GM12878 (cell line): ENCODE results near the gene DNAH11. TPM values are rescaled to one million over a fixed set of nuclear protein-coding genes. Genes with fewer than 3 reads are reported as not detected.

Experiments
- ATAC-seq: fragments of 200-7000 bp; cut with Tn5 transposase; 3 replicates; pipeline ENCODE4 v1.9.1; 2020; ENCODE audit warnings: mild to moderate bottlenecking, moderate library complexity
- BruUV-seq: library from RNA; stranded (reverse); fragments of 400-500 nt; replicated peaks from 2 replicates; lab custom pipeline; 2021; lab: Mats Ljungman, UMichigan
- CTCF ChIA-PET: fragments of 300-600 bp; sonication (Branson Sonifier 250); formaldehyde crosslinking; extraction: SDS; loops from one replicate; lab custom pipeline; 2021; ENCODE audit warnings: inconsistent platforms; lab: Yijun Ruan, JAX
- POLR2A ChIA-PET: fragments of 350-600 bp; formaldehyde crosslinking; extraction: SDS; loops from one replicate; lab custom pipeline; 2021; ENCODE audit warnings: inconsistent platforms; lab: Charles Lee
- RAD21 ChIA-PET: fragments of 300-600 bp; sonication (Branson Sonifier 250); formaldehyde crosslinking; loops from one replicate; lab custom pipeline; 2023; ENCODE audit warnings: antibody characterized with exemption; ENCODE audit not compliant: unreplicated experiment; lab: Charles Lee
- SMC1A ChIA-PET: fragments of 300-600 bp; sonication (Branson Sonifier 250); formaldehyde crosslinking; loops from one replicate; lab custom pipeline; 2023; ENCODE audit not compliant: unreplicated experiment, uncharacterized antibody; lab: Charles Lee
- DNase-seq: peaks from one replicate; pipeline ENCODE4 v3.0.0-alpha.2; 2011; ENCODE audit warnings: low read depth, low spot score
- FAIRE-seq: peaks from 3 replicates; lab custom pipeline; 2011; peaks lifted over from hg19 to GRCh38; lab: Jason Lieb, UNC
- H2AFZ ChIP-seq: 2 replicates; pipeline ENCODE4 v1.6.0; 2011; ENCODE audit warnings: low read depth, low read length, control low read depth; ENCODE audit not compliant: control insufficient read depth
- H3K27ac ChIP-seq: 2 replicates; pipeline ENCODE4 v1.5.1; 2011; ENCODE audit warnings: control low read depth; ENCODE audit not compliant: control insufficient read depth, insufficient read depth
- H3K27me3 ChIP-seq, 2 experiments: replicated peaks in 1 of 2; 2 replicates each; pipeline versions ENCODE4 v1.6.0 to v1.6.1; 2011; ENCODE audit warnings: low read length in 1 of 2; ENCODE audit not compliant: control insufficient read depth in 2 of 2, insufficient read depth in 2 of 2
- H3K36me3 ChIP-seq, 2 experiments: 2 replicates each; pipeline ENCODE4 v1.5.1; 2011; ENCODE audit warnings: low read length in 1 of 2; ENCODE audit not compliant: control insufficient read depth in 2 of 2, insufficient read depth in 2 of 2
- H3K4me1 ChIP-seq: 2 replicates; pipeline ENCODE4 v1.6.1; 2011; ENCODE audit warnings: mild to moderate bottlenecking, low read length, moderate library complexity, mixed read lengths; ENCODE audit not compliant: control insufficient read depth, insufficient read depth
- H3K4me2 ChIP-seq: 2 replicates; pipeline ENCODE4 v1.6.0; 2011; ENCODE audit warnings: control low read depth; ENCODE audit not compliant: control insufficient read depth, insufficient read depth
- H3K4me3 ChIP-seq: fragments of 200-600 bp; sonication (generic); 2 replicates; pipeline ENCODE4 v1.5.1; 2016
- H3K79me2 ChIP-seq: 2 replicates; pipeline ENCODE4 v1.6.0; 2011; ENCODE audit warnings: low read length; ENCODE audit not compliant: control insufficient read depth, insufficient read depth
- H3K9ac ChIP-seq: 2 replicates; pipeline ENCODE4 v1.8.0; 2011; ENCODE audit warnings: low read length, control low read depth, mixed read lengths; ENCODE audit not compliant: control insufficient read depth, insufficient read depth
- H3K9me3 ChIP-seq: replicated peaks from 3 replicates; pipeline ENCODE4 v1.5.1; 2011; ENCODE audit warnings: mild to moderate bottlenecking, low read length; ENCODE audit not compliant: control insufficient read depth, insufficient read depth
- H4K20me1 ChIP-seq: 2 replicates; pipeline ENCODE4 v1.6.0; 2011; ENCODE audit not compliant: control insufficient read depth, insufficient read depth
- BCL3 ChIP-seq: IDR thresholded peaks from 2 replicates; pipeline ENCODE4 v1.6.1; 2011; ENCODE audit warnings: borderline replicate concordance, low read depth, mild to moderate bottlenecking, moderate library complexity, low read length; ENCODE audit not compliant: insufficient read depth, poor library complexity, severe bottlenecking
- BMI1 ChIP-seq: fragments of 450-650 bp; IDR thresholded peaks from 2 replicates; pipeline ENCODE4 v1.6.1; 2016; ENCODE audit warnings: mild to moderate bottlenecking, moderate library complexity, borderline replicate concordance
- CHD2 ChIP-seq: IDR thresholded peaks from 2 replicates; pipeline ENCODE4 v1.6.1; 2011; ENCODE audit warnings: low read depth, low read length, improper control_type of control experiment, borderline replicate concordance
- E2F4 ChIP-seq: IDR thresholded peaks from 2 replicates; pipeline ENCODE4 v1.6.1; 2012; ENCODE audit warnings: low read depth, low read length, improper control_type of control experiment
- GATAD2B ChIP-seq: fragments of 450-650 bp; conservative IDR thresholded peaks from 2 replicates; pipeline ENCODE4 v1.6.1; 2017; ENCODE audit warnings: low read depth, mild to moderate bottlenecking, moderate library complexity
- JUND ChIP-seq: IDR thresholded peaks from 2 replicates; pipeline ENCODE4 v1.6.1; 2012; ENCODE audit warnings: low read depth, mild to moderate bottlenecking, low read length, improper control_type of control experiment, moderate library complexity
- MEF2A ChIP-seq: IDR thresholded peaks from 2 replicates; pipeline ENCODE4 v1.6.1; 2011; ENCODE audit warnings: low read depth, mild to moderate bottlenecking, low read length, moderate library complexity; ENCODE audit not compliant: insufficient read depth
- NR2F1 ChIP-seq: fragments of 450-650 bp; conservative IDR thresholded peaks from 2 replicates; pipeline ENCODE4 v1.6.1; 2017; ENCODE audit warnings: mild to moderate bottlenecking
- ZBTB33 ChIP-seq: fragments of 450-650 bp; IDR thresholded peaks from 2 replicates; pipeline ENCODE4 v1.6.1; 2017; ENCODE audit warnings: mild to moderate bottlenecking
- ZNF207 ChIP-seq: fragments of 450-650 bp; IDR thresholded peaks from 2 replicates; pipeline ENCODE4 v1.6.1; 2014; ENCODE audit warnings: antibody characterized with exemption, mild to moderate bottlenecking, borderline replicate concordance
- ZNF217 ChIP-seq: fragments of 450-650 bp; IDR thresholded peaks from 2 replicates; pipeline ENCODE4 v1.6.1; 2017; ENCODE audit warnings: antibody characterized with exemption, mild to moderate bottlenecking
- ZNF384 ChIP-seq: IDR thresholded peaks from 2 replicates; pipeline ENCODE4 v1.6.1; 2012; ENCODE audit warnings: low read depth, mild to moderate bottlenecking, low read length, improper control_type of control experiment, borderline replicate concordance
- WGBS: methylation state at CpG from one replicate; pipeline ENCODE4 v1.1.6; 2016; ENCODE audit warnings: low lambda C conversion rate; ENCODE audit not compliant: insufficient replicate concordance, insufficient coverage; ENCODE audit errors: missing lambda C conversion rate; 5-methylcytosine and 5-hydroxymethylcytosine counted together
- in situ Hi-C: fragments of 300-500 bp; cut with MboI; formaldehyde crosslinking; loops from 9 replicates; pipeline ENCODE4 v1.14.3; 2018; ENCODE audit warnings: mixed read lengths
- intact Hi-C: fragments of 100-400 bp; cut with micrococcal nuclease; formaldehyde crosslinking; loops from one replicate; pipeline ENCODE4 v1.14.2; 2022; ENCODE audit not compliant: unreplicated experiment
- polyA plus RNA-seq, 11 experiments: library from polyadenylated mRNA; depleted of rRNA in 4 of 11; unstranded in 6 of 11; stranded (reverse) in 5 of 11; fragments of >200 nt; fragmentation: Nextera tagmentation in 4 of 11; fragmentation: Illumina TruSeq in 1 of 11; extraction: Ambion mirVana in 4 of 11; extraction: Trizol in 1 of 11; gene quantifications; 1 replicate in 1 of 11; 2 replicates in 10 of 11; pipeline versions ENCODE4 v1.2.1 to v1.2.3, GENCODE V29; 2011 to 2016; ENCODE audit warnings: inconsistent platforms in 2 of 11, missing spikeins in 2 of 11, low read depth in 1 of 11
- total RNA-seq, 4 experiments: library from RNA; depleted of rRNA in 3 of 4; stranded (reverse); fragments of >200 nt in 3 of 4; fragmentation: Illumina TruSeq in 1 of 4; extraction: Trizol in 1 of 4; gene quantifications; 2 replicates each; pipeline versions ENCODE4 v1.2.1 to v1.2.3, GENCODE V29; 2013 to 2021
- TF ChIP-seq, protein P1 (sequence below): fragments of 450-650 bp; IDR thresholded peaks from 2 replicates; pipeline ENCODE4 v1.6.1; 2017; ENCODE audit warnings: mild to moderate bottlenecking, moderate library complexity
- TF ChIP-seq, protein P2 (sequence below): IDR thresholded peaks from 2 replicates; pipeline ENCODE4 v1.6.1; 2012; ENCODE audit warnings: low read depth, low read length, improper control_type of control experiment

Gene DNAH11
- total and polyA plus RNA-seq, 10 of the 15 experiments (the other 5 are each of a cell fraction or from before 2014, with no cell fraction given): 0.03 to 0.56 (median 0.10) TPM

- intact Hi-C loops: no loop called here
- Histone ChIP-seq H3K4me3 (no peak overlapping the region), H2AFZ (no peak overlapping the region), H3K27ac (no peak overlapping the region), H4K20me1 (no peaks in the 10 kb centered on the region), H3K9ac (no peak overlapping the region), H3K4me2 (no peak overlapping the region), H3K4me1 (no peaks in the 10 kb centered on the region), H3K27me3 (no peaks in the 10 kb centered on the region), H3K36me3 (no peaks in the 10 kb centered on the region), H3K9me3 (no peaks in the 10 kb centered on the region), H3K79me2 (no peaks in the 10 kb centered on the region)
- in situ Hi-C loops: no loop called here
- ChIA-PET CTCF (interaction anchor here (1.5 kb wide), 1 partner anchor 36 kb away, joined by 4 read pairs; no protein-coding TSS in a partner anchor), RAD21 (no interaction called here), SMC1A (no interaction called here), POLR2A (no interaction called here)
- BruUV-seq: no TSS peak
- ATAC-seq (no peak), FAIRE-seq (no peak), DNase-seq (no peak)
- TF ChIP-seq GATAD2B (no peak), MEF2A (no peak), ZNF217 (no peak), ZNF384 (no peak), ZBTB33 (no peak), E2F4 (no peak), JUND (no peak), BCL3 (no peak), NR2F1 (no peak), ZNF207 (no peak), CHD2 (no peak), BMI1 (no peak)
- TF ChIP-seq, protein P1, sequence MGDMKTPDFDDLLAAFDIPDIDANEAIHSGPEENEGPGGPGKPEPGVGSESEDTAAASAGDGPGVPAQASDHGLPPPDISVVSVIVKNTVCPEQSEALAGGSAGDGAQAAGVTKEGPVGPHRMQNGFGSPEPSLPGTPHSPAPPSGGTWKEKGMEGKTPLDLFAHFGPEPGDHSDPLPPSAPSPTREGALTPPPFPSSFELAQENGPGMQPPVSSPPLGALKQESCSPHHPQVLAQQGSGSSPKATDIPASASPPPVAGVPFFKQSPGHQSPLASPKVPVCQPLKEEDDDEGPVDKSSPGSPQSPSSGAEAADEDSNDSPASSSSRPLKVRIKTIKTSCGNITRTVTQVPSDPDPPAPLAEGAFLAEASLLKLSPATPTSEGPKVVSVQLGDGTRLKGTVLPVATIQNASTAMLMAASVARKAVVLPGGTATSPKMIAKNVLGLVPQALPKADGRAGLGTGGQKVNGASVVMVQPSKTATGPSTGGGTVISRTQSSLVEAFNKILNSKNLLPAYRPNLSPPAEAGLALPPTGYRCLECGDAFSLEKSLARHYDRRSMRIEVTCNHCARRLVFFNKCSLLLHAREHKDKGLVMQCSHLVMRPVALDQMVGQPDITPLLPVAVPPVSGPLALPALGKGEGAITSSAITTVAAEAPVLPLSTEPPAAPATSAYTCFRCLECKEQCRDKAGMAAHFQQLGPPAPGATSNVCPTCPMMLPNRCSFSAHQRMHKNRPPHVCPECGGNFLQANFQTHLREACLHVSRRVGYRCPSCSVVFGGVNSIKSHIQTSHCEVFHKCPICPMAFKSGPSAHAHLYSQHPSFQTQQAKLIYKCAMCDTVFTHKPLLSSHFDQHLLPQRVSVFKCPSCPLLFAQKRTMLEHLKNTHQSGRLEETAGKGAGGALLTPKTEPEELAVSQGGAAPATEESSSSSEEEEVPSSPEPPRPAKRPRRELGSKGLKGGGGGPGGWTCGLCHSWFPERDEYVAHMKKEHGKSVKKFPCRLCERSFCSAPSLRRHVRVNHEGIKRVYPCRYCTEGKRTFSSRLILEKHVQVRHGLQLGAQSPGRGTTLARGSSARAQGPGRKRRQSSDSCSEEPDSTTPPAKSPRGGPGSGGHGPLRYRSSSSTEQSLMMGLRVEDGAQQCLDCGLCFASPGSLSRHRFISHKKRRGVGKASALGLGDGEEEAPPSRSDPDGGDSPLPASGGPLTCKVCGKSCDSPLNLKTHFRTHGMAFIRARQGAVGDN: no peak
- TF ChIP-seq, protein P2, sequence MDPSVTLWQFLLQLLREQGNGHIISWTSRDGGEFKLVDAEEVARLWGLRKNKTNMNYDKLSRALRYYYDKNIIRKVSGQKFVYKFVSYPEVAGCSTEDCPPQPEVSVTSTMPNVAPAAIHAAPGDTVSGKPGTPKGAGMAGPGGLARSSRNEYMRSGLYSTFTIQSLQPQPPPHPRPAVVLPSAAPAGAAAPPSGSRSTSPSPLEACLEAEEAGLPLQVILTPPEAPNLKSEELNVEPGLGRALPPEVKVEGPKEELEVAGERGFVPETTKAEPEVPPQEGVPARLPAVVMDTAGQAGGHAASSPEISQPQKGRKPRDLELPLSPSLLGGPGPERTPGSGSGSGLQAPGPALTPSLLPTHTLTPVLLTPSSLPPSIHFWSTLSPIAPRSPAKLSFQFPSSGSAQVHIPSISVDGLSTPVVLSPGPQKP: no peak
- 42% methylated on average over 8 of the region's 8 CpGs for WGBS
These were observed 75.9 kb downstream of the DNAH11 start for GRCh38 chr7:21618706-21619105.
